A204.1 (cell line): ENCODE data around the gene NDUFS5.
"Not testable (repeated sequence)": the region's sequence is repeated elsewhere in the genome, so short reads cannot be mapped to it uniquely, and the experiment has no call there.

Source experiments
- FAIRE-seq: peaks from 2 replicates; lab custom pipeline; 2012; peaks lifted over from hg19 to GRCh38; lab: Jason Lieb, UNC

NDUFS5 gene

DNA sequence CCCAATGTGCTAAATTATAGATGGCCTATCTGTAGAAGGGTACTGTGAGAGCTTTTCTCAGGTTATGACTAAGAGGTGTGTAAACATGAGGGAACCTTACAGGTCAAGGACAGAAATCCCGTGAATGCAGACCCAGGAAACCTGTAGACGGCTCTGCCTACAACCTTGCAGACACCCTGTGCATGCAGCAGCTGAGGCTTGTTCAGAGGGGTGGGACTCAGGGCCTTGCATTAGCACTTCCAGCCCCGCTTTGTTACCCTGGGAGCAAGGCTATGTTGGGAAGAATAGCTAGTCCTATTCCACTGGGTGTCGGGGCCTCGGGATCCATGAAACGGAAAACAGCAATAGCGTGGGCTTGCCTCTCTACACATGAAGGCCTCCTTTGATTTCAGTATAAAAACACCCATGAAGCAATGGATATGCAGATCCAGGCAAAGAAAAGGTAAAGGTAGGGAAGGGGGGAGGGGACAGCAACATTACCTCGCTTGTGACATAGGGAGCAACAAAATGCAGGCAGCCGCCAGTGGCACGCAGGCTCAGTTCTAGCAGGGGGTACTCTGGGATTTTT lies 9.5 kb upstream of the NDUFS5 start:
- FAIRE-seq, result no peak

DNA sequence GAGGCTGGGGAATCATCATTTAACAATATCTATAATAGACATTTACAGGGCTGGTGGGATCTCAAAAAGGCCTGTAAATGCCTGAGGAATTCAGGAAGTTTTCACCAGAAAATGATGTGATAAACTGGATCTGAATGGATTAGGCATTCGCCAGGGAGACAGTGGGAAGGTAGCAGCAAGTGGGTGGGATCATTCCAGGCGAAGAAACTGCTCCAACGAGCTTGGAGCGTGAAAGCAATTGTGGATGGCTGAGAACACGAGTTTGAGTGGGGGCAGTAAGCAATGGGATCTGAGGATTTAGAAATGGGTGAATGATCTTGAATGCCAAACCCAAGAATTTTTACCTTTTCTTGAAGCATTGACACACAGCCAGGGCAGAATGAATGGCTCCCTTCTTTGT lies 8.9 kb upstream of the NDUFS5 start:
- FAIRE-seq, result no peak

DNA sequence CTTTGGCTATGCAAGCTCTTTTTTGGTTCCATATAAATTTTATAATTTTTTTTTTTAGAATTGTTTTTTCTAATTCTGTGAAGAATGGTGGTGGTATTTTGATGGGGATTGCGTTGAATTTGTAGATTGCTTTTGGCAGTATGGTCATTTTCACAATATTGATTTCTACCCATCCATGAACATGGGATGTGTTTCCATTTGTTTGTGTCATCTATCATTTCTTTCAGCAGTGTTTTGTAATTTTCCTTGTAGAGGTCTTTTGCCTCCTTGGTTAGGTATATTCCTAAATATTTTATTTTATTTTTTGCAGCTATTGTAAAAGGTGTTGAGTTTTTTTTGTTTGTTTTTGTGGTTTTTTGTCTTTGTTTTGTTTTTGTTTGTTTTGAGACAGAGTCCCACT lies 5.7 kb upstream of the NDUFS5 start:
- FAIRE-seq, result not testable (repeated sequence)

DNA sequence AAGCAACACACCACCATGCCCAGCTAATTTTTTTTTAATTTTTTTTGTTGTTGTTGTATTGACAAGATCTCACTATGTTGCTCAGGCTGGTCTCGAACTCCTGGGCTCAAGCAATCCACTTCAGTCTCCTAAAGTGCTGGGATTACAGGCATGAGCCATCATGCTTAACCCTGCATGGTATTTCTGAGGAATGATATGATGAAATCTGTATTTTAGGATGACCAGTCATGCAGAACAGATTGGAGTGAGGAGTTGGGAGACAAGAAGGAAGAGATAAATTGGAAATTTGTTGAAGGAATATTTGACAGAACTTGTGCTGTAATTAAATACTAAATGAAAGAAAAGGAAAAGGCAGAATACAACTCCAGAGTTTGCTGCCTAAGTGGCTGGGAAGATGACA lies 4.7 kb upstream of the NDUFS5 start:
- no peak for FAIRE-seq

DNA sequence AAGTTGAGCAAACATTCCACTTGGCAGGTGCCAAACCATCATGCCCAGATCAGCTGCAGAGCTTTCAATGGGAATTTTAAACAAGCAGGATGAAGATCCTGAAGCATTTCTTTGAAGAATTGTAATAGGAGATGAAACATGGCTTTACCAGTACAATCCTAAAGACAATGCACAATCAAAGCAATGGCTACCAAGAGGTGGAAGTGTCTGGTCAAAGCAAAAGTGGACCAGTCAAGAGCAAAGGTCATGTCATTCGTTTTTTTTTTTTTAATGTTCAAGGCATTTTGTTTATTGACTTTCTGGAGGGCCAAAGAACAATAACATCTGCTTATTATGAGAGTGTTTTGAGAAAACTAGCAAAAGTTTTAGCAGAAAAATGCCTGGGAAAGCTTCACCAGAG lies 3.0 kb upstream of the NDUFS5 start:
- no peak for FAIRE-seq

DNA sequence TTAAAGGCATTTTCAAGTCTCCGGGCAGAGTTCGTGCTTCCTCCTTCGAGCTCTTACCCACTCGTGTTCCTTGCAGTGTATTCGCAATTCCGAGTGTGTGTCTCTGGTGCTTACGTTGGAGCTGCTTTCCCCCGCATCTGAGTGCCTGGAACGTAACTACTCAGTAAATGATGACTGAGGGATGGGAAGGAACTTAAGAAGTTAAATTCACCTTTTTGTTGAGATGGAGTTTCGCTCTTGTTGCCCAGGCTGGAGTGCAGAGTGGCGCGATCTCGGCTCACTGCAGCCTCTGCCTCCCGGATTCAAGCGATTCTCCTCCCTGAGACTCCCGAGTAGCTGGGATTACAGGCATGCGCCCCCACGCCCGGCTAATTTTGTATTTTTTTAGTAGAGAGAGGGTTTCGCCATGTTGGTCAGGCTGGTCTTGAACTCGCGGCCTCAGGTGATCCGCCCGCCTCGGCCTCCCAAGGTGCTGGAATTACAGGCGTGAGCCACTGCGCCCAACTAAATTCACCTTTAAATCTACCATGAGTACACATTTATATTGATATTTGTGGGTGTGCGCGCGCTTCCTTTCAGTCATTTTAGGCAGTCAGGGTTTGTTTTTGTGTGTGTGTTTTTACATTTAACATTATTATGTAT lies 837 bp downstream of the NDUFS5 start:
- no peak for FAIRE-seq

DNA sequence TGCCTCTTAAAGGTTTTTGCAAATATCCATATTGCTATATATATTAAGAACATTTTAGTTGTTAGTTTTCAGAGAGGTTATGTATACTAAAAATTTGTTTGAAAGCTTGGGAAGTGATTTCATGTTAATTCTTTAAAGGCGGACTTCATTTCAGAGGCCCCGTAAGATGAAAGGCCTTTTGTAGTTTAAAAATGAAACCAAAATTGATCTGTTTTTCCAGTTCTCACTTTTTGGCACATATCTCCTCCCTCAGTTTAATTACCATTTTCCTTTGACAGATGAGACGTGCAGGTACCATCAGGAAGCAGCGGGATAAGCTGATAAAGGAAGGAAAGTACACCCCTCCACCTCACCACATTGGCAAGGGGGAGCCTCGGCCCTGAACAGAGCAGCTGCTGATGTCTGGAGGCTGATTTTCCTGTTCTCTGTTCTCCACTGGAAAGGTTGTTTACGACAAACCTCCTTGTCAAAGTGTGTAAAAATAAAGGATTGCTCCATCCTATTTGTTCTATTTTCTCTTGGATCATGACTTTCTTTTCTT lies 8.0 kb downstream of the NDUFS5 start:
- no peak for FAIRE-seq

DNA sequence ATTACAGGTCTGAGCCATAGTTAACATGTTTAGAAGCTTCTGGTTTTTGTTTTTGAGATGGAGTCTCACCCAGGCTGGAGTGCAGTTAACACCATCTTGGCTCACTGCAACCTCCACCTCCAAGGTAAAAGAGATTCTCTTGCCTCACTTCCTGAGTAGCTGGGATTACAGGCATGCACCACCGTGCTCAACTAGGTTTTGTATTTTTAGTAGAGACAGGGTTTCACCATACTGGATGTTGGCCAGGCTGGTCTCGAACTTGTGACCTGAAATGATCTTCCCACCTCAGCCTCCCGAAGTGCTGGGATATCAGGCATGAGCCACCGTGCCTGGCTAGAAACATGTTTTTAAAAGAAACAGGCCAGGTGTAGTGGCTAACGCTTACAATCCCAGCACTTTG lies 10.5 kb downstream of the NDUFS5 start:
- no peak for FAIRE-seq

DNA sequence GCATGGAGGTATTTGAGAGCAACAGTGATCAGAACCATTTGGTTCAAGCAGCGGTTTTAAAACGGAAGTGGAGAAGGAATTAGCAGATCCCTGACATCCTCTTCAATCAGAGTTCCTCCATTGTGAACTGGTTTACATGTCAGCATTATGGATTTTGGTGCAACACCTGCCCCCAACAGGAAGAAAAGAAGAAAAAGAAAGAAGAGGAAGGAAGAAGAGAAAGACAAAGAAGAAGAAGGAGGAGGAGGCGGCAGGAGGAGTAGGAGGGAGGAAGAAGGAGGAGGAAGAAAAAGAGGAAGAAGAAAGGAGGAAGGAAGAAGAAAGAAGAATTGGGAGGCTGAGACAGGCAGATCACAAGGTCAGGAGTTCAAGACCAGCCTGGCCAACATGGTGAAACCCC lies 17.4 kb downstream of the NDUFS5 start:
- FAIRE-seq, result no peak

DNA sequence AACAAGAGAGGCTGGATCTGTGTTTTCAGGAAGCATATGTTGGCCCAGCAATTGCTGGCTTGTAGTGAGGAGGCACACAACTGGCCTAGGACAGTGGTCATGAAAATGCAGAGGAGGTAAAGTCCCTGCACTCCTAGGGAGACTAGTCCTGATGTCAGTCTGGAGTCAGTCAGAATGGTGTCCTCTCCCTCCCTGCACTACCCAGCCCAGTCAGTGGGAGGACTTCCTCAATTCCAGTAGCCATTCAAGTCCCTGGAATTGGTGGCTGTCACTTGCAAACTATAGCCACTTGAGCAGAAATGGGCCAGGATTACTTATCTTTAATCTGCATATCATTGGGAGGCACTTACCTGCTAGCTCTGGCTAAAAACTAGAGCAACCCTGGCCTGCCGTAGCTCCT lies 18.6 kb downstream of the NDUFS5 start:
- FAIRE-seq, result no peak

DNA sequence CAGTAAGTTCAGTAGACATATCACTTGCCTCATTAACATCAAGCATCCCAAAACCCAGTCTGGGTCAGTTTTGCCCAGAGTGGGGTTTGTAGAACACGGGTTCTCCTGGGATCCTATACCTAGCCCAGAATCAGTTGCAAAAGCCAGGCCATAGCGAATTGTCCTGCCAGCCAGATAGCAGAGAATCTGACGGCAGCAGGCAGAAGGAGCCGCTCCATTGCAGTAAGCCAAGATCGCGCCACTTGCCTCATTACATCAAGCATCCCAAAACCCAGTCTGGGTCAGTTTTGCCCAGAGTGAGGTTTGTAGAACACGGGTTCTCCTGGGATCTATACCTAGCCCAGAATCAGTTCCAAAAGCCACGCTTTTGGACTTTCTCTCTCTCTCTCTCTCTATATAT lies 19.1 kb downstream of the NDUFS5 start:
- no peak for FAIRE-seq

DNA sequence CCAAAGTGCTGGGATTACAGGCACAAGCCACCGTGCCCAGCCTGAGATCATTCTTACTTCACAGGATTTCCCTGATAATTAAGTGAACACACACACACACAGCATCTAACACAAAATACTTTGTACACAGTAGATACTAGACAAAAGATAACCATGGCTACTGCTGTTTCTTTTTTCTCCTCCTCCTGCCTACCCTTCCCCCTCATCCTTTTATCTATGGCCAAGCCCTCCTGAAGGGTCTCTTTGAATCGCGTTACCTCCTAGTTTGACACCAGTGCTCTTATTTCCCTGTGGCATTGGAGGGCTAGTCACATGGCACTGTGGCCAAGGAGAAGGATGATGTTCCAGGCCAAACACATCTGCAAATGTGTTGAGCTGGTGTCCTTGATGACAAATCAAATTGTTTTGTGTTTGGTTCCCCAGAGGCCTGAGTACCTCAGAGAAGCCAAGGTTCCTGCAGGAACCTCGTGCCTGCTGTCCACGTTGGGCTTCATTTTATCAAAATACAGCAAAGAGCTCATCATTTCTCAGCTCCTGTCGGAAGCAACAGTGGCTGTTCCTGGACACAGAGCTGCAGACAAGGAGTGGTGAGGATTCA lies 20.6 kb downstream of the NDUFS5 start:
- no peak for FAIRE-seq

DNA sequence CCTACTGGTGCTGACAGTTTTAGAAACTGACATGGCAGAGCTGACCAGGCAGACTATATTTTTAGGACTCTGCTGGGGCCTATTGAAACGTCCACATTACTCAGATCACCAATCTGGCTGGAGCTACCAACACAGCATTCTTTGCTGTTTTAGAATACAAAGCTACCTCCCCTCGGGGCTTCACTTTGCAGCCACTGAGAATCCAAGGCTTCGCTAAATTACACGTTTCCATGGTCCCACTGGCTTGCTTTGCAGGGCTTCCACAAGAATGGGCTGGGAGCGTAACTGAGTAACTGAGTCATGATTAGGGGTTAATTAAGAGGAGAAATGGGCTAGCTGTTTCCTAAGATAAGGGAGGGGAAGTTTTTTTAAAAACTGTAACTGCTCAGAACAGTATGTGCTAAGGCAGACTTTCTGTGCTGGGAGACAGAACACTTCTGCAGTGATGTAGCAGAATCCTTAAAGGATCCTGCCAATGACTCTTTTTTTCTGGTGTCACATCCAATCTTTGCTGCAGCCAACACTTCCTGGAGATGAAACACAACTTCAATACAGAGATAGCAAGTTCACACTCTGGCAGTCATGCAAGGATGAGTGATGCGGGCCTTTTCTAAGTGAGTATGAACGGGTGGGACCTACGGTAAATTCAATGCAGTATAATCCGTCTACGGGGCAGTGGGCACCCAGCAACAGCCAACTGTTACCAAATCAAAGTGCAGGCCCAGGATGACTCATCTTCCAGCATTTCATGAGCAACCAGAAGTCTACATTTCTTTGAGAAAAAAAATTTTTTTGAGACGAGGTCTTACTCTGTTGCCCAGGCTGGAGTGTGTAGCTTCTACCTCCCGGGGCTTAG lies 21.5 kb downstream of the NDUFS5 start:
- FAIRE-seq, result no peak

DNA sequence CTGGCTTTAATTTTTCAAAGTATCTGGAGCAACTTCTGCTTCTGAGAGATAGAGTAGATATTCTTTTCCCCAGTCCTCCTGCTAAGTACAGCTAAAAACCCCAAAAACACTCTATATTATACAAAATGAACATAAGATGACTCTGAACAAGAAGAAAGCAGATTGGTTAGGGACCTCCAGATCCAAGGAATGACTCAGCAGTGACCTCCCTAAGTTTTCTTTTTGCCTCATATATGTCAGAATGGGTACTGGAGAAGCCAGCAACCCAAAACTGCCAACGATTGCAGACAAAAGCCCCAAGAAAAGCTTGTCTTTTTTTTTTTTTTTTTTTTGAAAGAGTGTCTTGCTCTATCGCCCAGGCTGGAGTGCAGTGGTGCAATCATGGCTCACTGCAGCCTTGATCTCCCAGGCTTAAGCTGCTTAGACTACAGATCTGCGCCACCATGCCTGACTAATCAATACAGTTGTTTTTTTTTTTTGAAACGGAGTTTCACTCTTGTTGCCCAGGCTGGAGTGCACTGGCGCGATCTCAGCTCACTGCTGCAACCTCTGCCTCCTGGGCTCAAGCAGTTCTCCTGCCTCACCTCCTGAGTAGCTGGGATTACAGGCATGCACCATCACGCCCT lies 22.7 kb downstream of the NDUFS5 start:
- no peak for FAIRE-seq

DNA sequence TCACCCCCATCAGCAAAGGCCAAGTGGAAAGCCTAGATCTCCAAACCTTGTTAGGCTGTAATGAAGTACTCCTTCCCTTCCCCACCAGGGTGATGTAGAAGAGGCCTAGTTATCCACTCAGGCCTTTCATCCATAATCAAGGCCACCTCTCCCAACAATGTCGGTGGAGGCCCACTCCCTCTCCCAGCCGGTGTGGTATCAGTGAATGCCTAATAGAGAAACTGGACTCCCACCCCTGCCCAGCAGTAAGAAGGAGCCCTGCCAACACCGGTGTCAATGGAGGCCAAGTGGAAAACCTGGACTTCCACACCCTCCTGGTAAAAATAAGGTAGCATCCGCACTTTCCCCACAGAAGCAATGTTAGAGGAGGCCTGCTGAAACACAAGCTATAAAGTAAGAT lies 23.9 kb downstream of the NDUFS5 start:
- no peak for FAIRE-seq

DNA sequence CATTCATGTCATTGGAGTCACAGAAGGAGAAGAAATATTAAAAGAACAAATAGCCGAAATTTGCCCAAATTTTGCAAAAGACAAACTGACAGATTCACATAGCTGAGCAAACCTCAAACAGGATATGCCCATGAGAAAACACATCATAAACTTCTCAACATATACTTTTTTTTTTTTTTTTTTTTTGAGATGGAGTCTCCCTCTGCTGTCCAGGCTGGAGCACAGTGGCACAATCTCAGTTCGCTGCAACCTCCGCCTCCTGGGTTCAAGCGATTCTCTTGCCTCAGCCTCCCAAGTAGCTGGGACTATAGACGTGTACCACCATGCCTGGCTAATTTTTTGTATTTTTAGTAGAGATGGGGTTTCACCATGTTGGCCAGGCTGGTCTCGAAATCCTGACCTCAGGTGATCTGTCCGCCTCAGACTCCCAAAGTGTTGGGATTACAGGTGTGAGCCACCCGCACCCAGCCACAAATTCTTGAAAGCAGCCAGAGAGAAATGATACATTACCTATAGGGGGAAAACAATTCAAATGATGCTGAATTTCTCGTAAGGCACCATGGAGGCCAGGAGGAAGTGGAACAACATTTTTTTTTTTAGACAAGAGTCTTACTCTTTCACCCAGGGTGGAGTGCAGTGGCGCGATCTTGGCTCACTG lies 25.2 kb downstream of the NDUFS5 start:
- FAIRE-seq, result not testable (repeated sequence)

DNA sequence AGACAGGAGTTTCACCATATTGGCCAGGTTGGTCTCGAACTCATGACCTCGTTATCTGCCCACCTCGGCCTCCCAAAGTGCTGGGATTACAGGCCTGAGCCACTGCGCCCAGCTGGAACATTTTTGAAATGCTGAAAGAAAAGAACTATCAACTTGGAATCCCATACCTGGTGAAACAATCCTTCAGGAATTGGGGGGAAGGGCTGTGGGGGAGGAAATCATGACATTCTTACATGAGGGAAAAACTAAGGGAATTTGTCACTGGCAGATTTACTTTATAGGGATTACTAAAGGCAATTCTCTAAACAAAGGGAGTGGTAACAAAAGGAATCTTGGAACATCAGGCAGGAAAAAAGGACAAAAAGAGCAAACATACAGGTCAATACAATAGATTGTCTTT lies 25.8 kb downstream of the NDUFS5 start:
- no peak for FAIRE-seq

DNA sequence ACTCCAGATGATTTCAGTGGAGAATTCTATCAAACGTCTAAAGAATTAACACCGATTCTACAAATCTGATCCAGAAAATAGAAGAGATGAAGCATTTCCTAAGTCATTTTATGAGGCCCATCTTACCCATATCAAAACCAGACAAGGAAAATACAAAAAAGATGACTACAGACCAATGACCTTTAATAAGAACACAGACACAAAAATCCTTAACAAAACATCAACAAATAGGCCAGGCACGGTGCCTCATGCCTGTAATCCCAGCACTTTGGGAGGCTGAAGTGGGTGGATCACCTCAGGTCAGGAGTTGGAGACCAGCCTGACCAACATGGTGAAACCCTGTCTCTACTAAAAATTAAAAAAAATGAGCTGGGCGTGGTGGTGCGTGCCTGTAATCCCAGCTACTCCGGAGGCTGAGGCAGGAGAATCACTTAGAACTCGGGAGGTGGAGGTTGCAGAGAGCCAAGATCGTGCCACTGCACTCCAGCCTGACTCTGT lies 29.1 kb downstream of the NDUFS5 start:
- not testable (repeated sequence) for FAIRE-seq

DNA sequence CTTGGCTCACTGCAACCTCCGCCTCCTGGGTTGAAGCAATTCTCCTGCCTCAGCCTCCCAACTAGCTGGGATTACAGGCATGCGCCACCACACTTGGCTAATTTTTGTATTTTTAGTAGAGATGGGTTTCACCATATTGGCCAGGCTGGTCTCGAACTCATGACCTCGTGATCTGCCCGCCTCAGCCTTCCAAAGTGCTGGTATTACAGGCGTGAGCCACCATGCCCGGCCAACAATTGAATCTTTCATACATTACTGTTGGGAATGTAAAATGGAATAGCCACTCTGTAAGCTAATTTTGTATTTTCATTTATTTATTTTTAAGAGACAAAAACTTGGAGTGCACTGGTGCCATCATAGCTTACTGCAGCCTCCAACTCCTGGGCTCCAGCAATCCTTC lies 35.4 kb downstream of the NDUFS5 start:
- not testable (repeated sequence) for FAIRE-seq

DNA sequence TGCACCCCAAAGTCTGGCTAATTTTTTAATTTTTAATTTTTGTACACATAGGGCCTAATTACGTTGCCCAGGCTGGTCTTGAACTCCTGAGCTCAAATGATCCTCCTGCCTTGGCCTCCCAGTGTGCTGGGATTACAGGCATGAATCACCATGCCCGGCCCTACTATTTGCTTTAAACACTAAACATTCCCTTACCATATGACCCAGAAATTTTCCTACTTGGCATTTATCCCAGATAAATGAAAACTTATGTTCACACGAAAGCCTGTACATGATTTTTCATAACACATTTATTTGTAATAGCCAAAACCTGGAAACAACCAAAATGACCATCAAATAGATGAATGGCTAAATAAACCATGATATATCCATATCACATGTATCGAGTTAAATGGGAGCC lies 35.8 kb downstream of the NDUFS5 start:
- FAIRE-seq, result no peak

DNA sequence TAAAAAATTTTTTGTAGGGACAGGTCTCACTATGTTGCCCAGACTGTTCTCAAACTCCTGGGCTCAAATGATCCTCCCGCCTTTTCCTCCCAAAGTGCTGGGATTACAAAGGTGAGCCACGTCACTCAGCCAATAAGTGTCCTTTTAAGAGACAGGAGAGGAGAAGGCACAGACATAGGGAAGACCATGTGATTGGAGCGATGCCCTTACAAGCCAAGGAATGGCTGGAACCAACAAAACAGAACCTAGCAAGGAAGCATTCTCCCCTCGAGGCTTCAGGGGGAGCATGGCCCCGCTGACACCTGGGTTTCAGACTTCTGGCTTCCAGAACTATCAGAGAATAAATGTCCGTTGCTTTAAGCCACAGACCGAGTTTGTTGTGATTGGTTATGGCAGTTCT lies 37.0 kb downstream of the NDUFS5 start:
- no peak for FAIRE-seq

DNA sequence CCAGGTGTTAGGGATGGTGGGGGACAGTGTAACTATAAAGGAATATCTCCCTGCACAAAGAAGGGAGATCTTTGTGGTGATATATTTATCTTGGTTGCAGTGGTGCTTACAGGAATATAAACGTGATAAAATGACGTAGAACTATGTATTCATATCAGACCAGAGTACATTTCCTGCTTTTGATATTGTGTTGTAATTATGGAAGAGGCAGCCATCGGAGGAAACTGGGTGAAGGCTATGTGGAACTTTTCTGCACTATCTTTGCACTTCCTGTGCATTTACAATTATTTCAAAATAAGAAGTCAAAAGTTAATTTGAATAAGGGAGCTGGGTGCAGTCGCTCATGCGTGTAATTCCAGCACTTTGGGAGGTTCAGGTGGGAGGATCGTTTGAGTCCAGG lies 37.6 kb downstream of the NDUFS5 start:
- no peak for FAIRE-seq
